ENCODE results near the gene SLC38A1.

The SLC38A1 gene

DNA sequence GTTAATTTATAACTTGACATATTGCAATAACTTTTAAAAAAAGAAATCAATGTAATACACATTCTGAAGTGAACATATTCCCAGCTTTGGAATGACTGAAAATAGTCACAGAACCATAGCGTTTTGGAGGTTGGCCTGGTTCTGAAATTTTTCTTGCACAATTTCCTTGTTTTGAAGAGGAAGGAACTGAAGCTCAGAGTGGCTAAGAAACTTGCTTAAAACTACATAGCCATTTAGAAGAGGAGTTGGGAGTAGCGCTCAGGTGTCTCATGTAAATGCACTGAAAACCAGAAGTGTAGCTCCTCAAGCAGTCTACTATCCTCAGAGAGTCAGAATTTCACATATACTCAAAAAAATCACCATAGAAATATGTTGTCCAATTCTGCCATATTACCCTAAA, 41.2 kb downstream of the SLC38A1 start:
- DNase-seq (ENCODE audit: low spot score): no peak
- TF ChIP-seq, protein P1, sequence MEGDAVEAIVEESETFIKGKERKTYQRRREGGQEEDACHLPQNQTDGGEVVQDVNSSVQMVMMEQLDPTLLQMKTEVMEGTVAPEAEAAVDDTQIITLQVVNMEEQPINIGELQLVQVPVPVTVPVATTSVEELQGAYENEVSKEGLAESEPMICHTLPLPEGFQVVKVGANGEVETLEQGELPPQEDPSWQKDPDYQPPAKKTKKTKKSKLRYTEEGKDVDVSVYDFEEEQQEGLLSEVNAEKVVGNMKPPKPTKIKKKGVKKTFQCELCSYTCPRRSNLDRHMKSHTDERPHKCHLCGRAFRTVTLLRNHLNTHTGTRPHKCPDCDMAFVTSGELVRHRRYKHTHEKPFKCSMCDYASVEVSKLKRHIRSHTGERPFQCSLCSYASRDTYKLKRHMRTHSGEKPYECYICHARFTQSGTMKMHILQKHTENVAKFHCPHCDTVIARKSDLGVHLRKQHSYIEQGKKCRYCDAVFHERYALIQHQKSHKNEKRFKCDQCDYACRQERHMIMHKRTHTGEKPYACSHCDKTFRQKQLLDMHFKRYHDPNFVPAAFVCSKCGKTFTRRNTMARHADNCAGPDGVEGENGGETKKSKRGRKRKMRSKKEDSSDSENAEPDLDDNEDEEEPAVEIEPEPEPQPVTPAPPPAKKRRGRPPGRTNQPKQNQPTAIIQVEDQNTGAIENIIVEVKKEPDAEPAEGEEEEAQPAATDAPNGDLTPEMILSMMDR (IDR thresholded peaks at IDR 0.05; ENCODE audit: extremely low read depth, missing control alignments): no peak

DNA sequence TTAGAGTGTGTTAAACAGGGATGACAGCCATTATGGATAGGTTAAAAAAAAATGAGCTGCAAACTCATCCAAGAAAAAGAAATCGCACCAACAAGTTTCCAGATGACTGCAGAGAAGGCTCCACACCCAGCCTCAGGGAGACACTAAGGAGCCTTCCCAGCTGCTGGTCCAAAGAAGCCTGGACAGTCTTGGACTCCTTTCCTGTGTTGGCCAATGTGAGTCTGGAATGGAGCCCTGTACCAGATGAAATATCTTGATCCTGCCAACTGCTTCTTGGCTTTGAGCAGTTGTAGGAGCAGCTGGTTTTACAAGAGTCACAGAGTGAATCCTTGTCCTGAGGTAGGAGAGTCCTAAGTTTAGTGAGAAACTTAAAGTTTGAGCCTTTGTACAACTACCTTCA, 44.5 kb downstream of the SLC38A1 start:
- TF ChIP-seq, protein P1 (IDR thresholded peaks at IDR 0.05; ENCODE audit: extremely low read depth, missing control alignments): no peak

GRCh38 chr12:46223047-46223446, 45.8 kb downstream of the SLC38A1 start:
- no peak for DNase-seq (ENCODE audit: low spot score)
- TF ChIP-seq, protein P1 (IDR thresholded peaks at IDR 0.05; ENCODE audit: extremely low read depth, missing control alignments): no peak

More for the DNA sequence above, 44.5 kb downstream of the SLC38A1 start:
- DNase-seq (ENCODE audit: low spot score): no peak

DNA sequence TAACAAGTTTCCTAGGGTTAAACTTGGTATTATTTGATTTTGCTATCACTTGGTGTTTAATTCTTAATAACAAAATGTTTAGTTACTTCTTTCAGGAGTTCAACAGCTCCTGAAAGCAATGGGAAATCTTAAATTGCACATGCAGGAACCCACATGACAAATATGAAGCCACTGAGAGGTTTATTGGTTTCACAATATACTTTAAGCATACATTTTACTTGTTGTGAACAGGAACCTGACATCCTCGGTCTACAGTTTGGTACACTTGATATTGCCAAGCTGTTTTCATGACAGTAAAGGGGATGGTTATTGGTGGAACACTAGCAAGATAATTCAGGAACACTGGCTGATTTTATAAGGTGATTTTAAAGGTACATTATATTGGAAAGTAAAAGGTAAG, 46.2 kb downstream of the SLC38A1 start:
- no peak for DNase-seq (ENCODE audit: low spot score)
- TF ChIP-seq, protein P1 (IDR thresholded peaks at IDR 0.05; ENCODE audit: extremely low read depth, missing control alignments): no peak

- DNase-seq (ENCODE audit: low spot score): no peak
- TF ChIP-seq, protein P1 (IDR thresholded peaks at IDR 0.05; ENCODE audit: extremely low read depth, missing control alignments): no peak
Observed at GRCh38 chr12:46221255-46222128, 47.4 kb downstream of the SLC38A1 start.

- no peak for DNase-seq (ENCODE audit: low spot score)
- TF ChIP-seq, protein P1 (IDR thresholded peaks at IDR 0.05; ENCODE audit: extremely low read depth, missing control alignments): no peak
Observed at GRCh38 chr12:46219877-46220655, 48.8 kb downstream of the SLC38A1 start.
